Head of caudate nucleus (tissue), 42 donors: Measurements from ENCODE around the gene ZHX3.
"Not testable (repeated sequence)": the region's sequence is repeated elsewhere in the genome, so short reads cannot be mapped to it uniquely, and the experiment has no call there.

Source experiments
- DNase-seq, 42 donors: peaks; one replicate each; pipeline versions ENCODE4 v3.0.0 to v3.0.0-alpha.2; 2020 to 2021; ENCODE audit warnings: mixed read lengths in 7 of 42
- intact Hi-C: fragments of 100-400 bp; cut with DNase I; formaldehyde crosslinking; loops from one replicate; pipeline ENCODE4 v1.15.0; 2022

Gene ZHX3

GRCh38 chr20:41138475-41139226 is 178.9 kb downstream of the ZHX3 start:
- DNase-seq: peak in 2 of 42 donors; percentile 11 to 34
- intact Hi-C loops: no loop called here

- DNase-seq: peak in 35 of 42 donors; percentile 27 to 76 (median 54)
- intact Hi-C loops: no loop called here
Observed at GRCh38 chr20:41137614-41138474, 179.7 kb downstream of the ZHX3 start.

- intact Hi-C loops: no loop called here
- DNase-seq: peak; percentile 83 to 97 (median 94)
Observed at GRCh38 chr20:41136680-41137613, 180.6 kb downstream of the ZHX3 start, which contains the start of gene PLCG1. Gene PLCG1, plus strand, starts transcription at chr20:41137543. Its CDS starts 99 bp downstream, at chr20:41137642.

DNA sequence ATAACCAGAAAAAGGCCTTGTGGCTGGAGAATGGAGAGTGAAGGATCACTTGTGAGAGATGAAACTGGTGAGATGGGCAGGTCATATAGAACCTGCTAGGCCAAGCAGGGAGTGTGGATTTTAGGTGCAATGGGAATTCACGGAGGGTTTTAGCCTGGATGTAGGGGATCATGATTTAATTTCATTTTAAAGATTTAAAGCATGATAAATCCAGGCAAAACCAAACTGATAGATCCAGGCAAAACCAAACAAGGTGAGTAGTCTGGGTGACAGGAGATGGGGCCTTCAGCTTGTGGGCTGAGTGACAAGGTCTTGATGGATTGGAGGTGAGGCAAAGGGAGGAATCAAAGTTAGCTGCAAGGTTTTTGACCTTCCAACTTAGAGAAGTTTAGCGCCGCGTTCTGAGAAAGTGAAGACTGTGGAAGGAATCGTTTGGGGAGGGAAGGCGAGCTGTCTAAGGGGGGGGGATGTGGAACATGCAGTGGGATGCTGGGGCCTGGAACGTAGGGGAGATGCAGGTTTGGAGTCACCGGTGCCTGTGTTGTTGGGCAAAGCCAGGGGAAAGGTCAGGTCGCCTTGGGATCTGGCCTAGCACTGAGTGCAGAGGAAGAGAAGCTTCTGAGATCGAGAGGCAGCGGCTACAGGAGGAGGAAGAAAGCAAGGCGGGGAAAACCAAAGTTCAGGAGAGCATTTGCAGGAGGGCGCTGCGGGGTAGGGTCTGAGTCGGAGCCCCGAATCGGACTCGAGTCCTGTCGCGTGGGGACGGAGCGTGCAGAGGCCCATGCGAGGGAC is 181.4 kb downstream of the ZHX3 start:
- peak in 5 of 42 donors; percentile 21 to 43 (median 34) for DNase-seq
- intact Hi-C loops: no loop called here

DNA sequence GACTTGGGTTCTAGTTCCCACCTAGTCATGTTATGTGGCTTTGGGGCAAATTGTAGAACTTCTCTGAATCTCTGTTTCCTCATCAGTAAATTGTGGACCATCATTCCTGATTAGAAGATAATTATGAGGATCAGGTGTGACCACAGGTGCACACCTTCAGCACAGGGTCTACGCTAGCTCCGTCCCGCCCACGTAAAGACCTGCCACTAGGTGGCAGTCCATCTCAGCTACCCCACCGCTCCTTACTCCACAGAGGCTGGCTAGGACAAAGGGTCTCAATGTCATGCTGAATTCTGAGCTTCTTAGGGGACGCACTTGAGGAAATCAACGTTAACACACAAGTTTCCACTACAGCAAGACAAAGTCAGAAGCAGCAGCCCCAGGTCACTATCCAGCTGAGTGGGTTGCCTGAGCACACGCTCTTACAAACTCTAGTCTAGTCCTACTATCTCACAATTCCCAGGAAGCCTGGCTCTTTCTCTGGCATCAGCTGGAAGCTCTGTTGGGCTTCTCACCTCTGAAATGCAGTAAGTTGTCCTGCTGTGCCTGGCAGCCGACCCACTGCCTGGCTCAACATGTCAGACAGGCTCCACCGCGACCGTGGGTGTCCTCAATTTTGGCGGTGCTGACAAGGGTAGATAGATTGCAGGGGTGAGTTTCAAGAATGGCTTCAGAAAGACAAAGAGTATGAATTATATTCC is 182.2 kb downstream of the ZHX3 start:
- DNase-seq: peak in 12 of 42 donors; percentile 10 to 70 (median 43)
- intact Hi-C loops: no loop called here

GRCh38 chr20:41134362-41135186 is 183.0 kb downstream of the ZHX3 start:
- intact Hi-C loops: no loop called here
- DNase-seq: peak in 2 of 42 donors; percentile 4 to 18

DNA sequence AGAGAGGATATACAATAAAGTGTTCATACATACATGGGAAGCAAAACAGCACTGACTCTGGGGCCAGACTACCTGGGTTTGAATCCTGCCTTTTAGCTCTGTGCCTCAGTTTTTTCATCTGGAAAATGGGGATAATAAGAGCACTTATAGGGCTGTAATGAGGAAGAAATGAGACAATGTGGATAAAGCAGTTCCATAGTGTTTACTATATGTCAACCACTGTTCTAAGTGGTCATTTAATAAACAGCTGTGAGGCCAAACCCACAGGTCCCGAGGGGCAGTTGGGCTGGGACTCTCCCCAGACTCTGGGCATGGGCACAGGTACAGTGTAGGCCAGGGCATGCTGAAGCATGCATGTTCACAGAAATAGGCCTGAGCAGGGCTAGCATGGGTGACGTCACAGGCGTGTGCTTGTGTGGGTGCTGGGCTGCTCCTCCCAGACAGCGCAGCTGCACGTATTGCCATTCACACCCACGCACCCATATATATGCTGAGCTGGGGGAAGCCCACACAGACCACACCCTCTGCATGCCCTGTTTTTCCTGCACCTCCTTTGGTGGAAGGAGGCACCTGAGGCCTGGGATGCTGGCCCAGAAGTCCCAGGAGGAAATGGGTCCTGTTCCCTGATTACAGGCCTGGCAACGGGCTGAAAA is 183.7 kb downstream of the ZHX3 start:
- intact Hi-C loops: no loop called here
- peak; percentile 39 to 93 (median 74) for DNase-seq

DNA sequence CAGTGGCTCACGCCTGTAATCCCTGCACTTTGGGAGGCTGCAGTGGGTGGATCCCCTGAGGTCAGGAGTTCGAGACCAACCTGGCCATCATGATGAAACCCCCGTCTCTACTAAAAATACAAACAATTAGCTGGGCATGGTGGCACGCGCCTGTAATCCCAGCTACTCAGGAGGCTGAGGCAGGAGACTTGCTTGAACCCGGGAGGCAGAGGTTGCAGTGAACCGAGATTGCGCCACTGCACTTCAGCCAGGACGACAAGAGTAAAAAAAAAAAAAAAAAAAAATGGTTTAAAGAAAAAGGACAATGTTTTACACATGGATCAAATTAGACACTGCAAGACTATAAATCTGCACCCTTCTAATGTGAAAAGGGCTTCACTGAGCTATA is 185.1 kb downstream of the ZHX3 start:
- intact Hi-C loops: not testable (repeated sequence)

GRCh38 chr20:41131594-41132387 is 185.7 kb downstream of the ZHX3 start:
- peak in 4 of 42 donors; percentile 2 to 33 (median 10) for DNase-seq
- intact Hi-C loops: no loop called here

More for the DNA sequence above, 185.1 kb downstream of the ZHX3 start:
- DNase-seq: peak in 2 of 42 donors; percentile 0 to 4
